Trophoblast cell (in vitro differentiated cells and primary cell): ENCODE data around the gene UBE2I.
"Not testable (repeated sequence)": the region's sequence is repeated elsewhere in the genome, so short reads cannot be mapped to it uniquely, and the experiment has no call there.

Experiments
- DNase-seq, 2 donors: peaks; one replicate each; pipeline ENCODE4 v3.0.0-alpha.2; 2016
- H2AFZ ChIP-seq: 2 replicates; pipeline ENCODE4 v1.6.1; 2013; ENCODE audit warnings: low read length, moderate library complexity, mild to moderate bottlenecking; ENCODE audit not compliant: insufficient read depth, poor library complexity
- H2AK5ac ChIP-seq: 2 replicates; pipeline ENCODE4 v1.6.1; 2013; ENCODE audit warnings: mild to moderate bottlenecking, low read length
- H2BK120ac ChIP-seq: 2 replicates; pipeline ENCODE4 v1.6.1; 2013; ENCODE audit warnings: low read length, mild to moderate bottlenecking, moderate library complexity; ENCODE audit not compliant: insufficient read depth, poor library complexity
- H2BK12ac ChIP-seq: 2 replicates; pipeline ENCODE4 v1.6.1; 2013; ENCODE audit warnings: mild to moderate bottlenecking, low read length, moderate library complexity
- H2BK5ac ChIP-seq: 2 replicates; pipeline ENCODE4 v1.6.1; 2013; ENCODE audit warnings: low read length, low read depth, moderate library complexity, mild to moderate bottlenecking; ENCODE audit not compliant: poor library complexity
- H3K14ac ChIP-seq: 2 replicates; pipeline ENCODE4 v1.6.1; 2013; ENCODE audit warnings: mild to moderate bottlenecking, low read length
- H3K18ac ChIP-seq: 2 replicates; pipeline ENCODE4 v1.6.1; 2013; ENCODE audit warnings: mild to moderate bottlenecking, low read length
- H3K23ac ChIP-seq: 2 replicates; pipeline ENCODE4 v1.6.1; 2013; ENCODE audit warnings: low read length
- H3K27ac ChIP-seq: 2 replicates; pipeline ENCODE4 v1.5.1; 2013; ENCODE audit warnings: low read depth, mild to moderate bottlenecking, inconsistent platforms, low read length, moderate library complexity
- H3K27me3 ChIP-seq: 2 replicates; pipeline ENCODE4 v1.6.1; 2013; ENCODE audit warnings: inconsistent platforms, mild to moderate bottlenecking, low read length, moderate library complexity; ENCODE audit not compliant: insufficient read depth
- H3K36me3 ChIP-seq, 2 experiments: 1 replicate in 1 of 2; 2 replicates in 1 of 2; pipeline ENCODE4 v1.6.1; 2013; ENCODE audit warnings: low read length in 2 of 2, mild to moderate bottlenecking in 2 of 2, moderate library complexity in 1 of 2; ENCODE audit not compliant: insufficient read depth in 2 of 2, control insufficient read depth in 1 of 2
- H3K4ac ChIP-seq: 2 replicates; pipeline ENCODE4 v1.6.1; 2013; ENCODE audit warnings: low read depth, mild to moderate bottlenecking, low read length, moderate library complexity
- H3K4me1 ChIP-seq, 2 experiments: 1 replicate in 1 of 2; 2 replicates in 1 of 2; pipeline ENCODE4 v1.6.1; 2013; ENCODE audit warnings: low read length in 2 of 2, mild to moderate bottlenecking in 2 of 2, moderate library complexity in 1 of 2; ENCODE audit not compliant: insufficient read depth in 2 of 2, control insufficient read depth in 1 of 2
- H3K4me2 ChIP-seq: 2 replicates; pipeline ENCODE4 v1.6.1; 2013; ENCODE audit warnings: inconsistent platforms, mild to moderate bottlenecking, low read length, moderate library complexity
- H3K4me3 ChIP-seq: 2 replicates; pipeline ENCODE4 v1.5.1; 2013; ENCODE audit warnings: mild to moderate bottlenecking, low read depth, low read length, inconsistent platforms
- H3K79me1 ChIP-seq: one replicate; pipeline ENCODE4 v1.6.1; 2013; ENCODE audit warnings: low read length
- H3K79me2 ChIP-seq: 2 replicates; pipeline ENCODE4 v1.6.1; 2013; ENCODE audit warnings: low read length, mild to moderate bottlenecking; ENCODE audit not compliant: control insufficient read depth, insufficient read depth, poor library complexity
- H3K9ac ChIP-seq: 2 replicates; pipeline ENCODE4 v1.6.1; 2013; ENCODE audit warnings: mild to moderate bottlenecking, low read length
- H3K9me3 ChIP-seq: 2 replicates; pipeline ENCODE4 v1.6.1; 2013; ENCODE audit warnings: low read depth, mild to moderate bottlenecking, control low read depth, inconsistent platforms, low read length; ENCODE audit not compliant: insufficient read depth
- H4K12ac ChIP-seq: 2 replicates; pipeline ENCODE4 v1.6.1; 2013; ENCODE audit warnings: low read depth, mild to moderate bottlenecking, low read length, moderate library complexity
- H4K8ac ChIP-seq: 2 replicates; pipeline ENCODE4 v1.6.1; 2013; ENCODE audit warnings: low read depth, mild to moderate bottlenecking, low read length, moderate library complexity
- H4K91ac ChIP-seq: one replicate; pipeline ENCODE4 v1.6.1; 2013; ENCODE audit warnings: low read depth, mild to moderate bottlenecking, low read length, moderate library complexity
- WGBS: extraction: QIAGEN DNeasy Blood & Tissue Kit; methylation state at CpG from one replicate; pipeline ENCODE4 v1.1.7; 2013; ENCODE audit warnings: missing lambda C conversion rate; ENCODE audit not compliant: insufficient read length, insufficient coverage; ENCODE audit errors: extremely low coverage; 5-methylcytosine and 5-hydroxymethylcytosine counted together

UBE2I gene

DNA sequence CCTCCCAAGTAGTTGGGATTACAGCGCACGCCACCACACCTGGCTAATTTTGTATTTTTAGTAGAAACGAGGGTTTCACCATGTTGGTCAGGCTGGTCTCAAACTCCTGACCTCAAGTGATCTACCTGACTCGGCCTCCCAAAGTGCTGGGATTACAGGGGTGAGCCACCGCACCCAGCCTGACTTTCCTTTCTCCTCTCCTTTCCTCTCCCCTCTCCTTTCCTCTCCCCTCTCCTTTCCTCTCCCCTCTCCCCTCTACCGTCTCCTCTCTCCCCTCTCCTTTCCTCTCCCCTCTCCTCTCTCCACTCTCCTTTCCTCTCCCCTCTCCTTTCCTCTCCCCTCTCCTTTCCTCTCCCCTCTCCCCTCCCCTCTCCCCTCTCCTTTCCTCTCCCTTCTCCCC is 17.2 kb upstream of the UBE2I start:
- H2BK5ac ChIP-seq = not testable (repeated sequence)
- WGBS = no CpG with 5 or more reads among the region's 6 CpGs

DNA sequence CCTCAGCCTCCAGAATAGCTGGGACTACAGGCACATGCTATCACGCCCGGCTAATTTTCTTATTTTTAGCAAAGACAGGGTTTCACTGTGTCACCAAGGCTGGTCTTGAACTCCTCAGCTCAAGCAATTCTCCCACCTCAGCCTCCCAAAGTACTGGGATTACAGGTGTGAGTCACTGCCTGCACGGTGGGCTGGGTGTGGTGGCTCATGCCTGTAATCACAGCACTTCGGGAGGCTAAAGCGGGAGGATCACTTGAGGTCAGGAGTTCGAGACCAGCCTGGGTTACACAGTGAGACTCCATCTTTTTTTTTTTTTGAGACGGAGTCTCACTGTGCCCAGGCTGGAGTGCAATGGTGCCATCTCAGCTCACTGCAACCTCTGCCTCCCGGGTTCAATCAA is 16.6 kb upstream of the UBE2I start:
- not testable (repeated sequence) for H3K23ac ChIP-seq, H3K79me2 ChIP-seq, H3K4me3 ChIP-seq, H3K9ac ChIP-seq, H3K27ac ChIP-seq, DNase-seq, H3K18ac ChIP-seq, H2AK5ac ChIP-seq, H3K36me3 ChIP-seq, H3K4ac ChIP-seq, H3K14ac ChIP-seq, H4K91ac ChIP-seq, H2AFZ ChIP-seq, H4K8ac ChIP-seq, H4K12ac ChIP-seq, H3K27me3 ChIP-seq, H3K9me3 ChIP-seq, H3K4me2 ChIP-seq, H3K79me1 ChIP-seq, H2BK120ac ChIP-seq, H2BK5ac ChIP-seq
- H3K4me1 ChIP-seq = peaks cover 27 to 38% of the 10 kb centered on the region in 2 experiments
- no CpG with 5 or more reads among the region's 8 CpGs for whole genome bisulfite sequencing
- H2BK12ac ChIP-seq = peak overlapping the region; percentile 7

More for the DNA sequence above, 17.2 kb upstream of the UBE2I start:
- DNase-seq, H3K36me3 ChIP-seq, H2BK12ac ChIP-seq, H4K8ac ChIP-seq, H3K27ac ChIP-seq, H3K14ac ChIP-seq, H4K12ac ChIP-seq, H2AK5ac ChIP-seq, H3K79me2 ChIP-seq, H3K4me3 ChIP-seq, H3K9ac ChIP-seq, H3K79me1 ChIP-seq, H3K23ac ChIP-seq, H2BK120ac ChIP-seq, H3K4me2 ChIP-seq, H3K4ac ChIP-seq, H2AFZ ChIP-seq, H3K27me3 ChIP-seq, H3K9me3 ChIP-seq, H4K91ac ChIP-seq, H3K18ac ChIP-seq: not testable (repeated sequence)
- H3K4me1 ChIP-seq = peaks cover 26 to 42% of the 10 kb centered on the region in 2 experiments

DNA sequence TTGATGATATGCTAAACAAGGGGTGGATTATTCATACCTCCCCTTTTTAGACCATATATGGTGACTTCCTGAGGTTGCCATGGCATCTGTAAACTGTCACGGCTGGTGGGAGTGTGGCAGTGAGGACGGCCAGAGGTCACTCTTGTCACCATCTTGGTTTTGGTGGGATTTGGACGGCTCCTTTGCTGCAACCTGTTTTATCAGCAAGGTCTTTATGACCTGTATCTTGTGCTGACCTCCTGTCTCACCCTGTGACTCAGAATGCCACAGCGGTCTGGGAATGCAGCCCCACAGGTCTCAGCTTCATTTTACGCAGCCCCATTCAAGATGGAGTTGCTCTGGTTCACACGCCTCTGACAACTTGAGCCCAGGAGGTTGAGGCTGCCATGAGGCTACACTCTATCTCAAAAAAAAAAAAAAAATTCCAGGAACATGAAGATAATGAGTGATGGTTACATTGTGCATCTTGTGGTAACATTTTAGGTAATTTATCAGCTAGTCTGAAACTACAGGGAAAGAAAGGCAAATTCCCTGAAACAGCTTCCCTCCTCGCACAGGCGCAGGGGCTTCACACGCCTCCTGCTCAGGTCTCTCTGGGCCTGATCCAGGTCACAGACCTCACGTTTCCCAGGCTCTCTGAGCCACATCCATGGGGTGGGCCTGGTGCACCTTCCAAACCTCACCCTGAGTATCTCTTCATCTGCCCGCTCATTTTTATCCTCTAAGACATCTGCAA is 15.3 kb upstream of the UBE2I start:
- H2AFZ ChIP-seq = no peak overlapping the region
- peak overlapping the region; percentile 93 for H4K91ac ChIP-seq
- WGBS = no CpG with 5 or more reads among the region's 11 CpGs
- no peaks in the 10 kb centered on the region for H3K36me3 ChIP-seq
- no peak overlapping the region for H3K9ac ChIP-seq
- H3K4me2 ChIP-seq = no peak overlapping the region
- peak; percentile 53 to 69 for DNase-seq
- H3K4me3 ChIP-seq = no peak overlapping the region
- peak overlapping the region; percentile 93 for H2BK120ac ChIP-seq
- H3K9me3 ChIP-seq = no peaks in the 10 kb centered on the region
- no peak overlapping the region for H3K23ac ChIP-seq
- peak overlapping the region; percentile 67 for H2BK5ac ChIP-seq
- peaks cover 9% of the 10 kb centered on the region for H3K79me1 ChIP-seq
- H3K27me3 ChIP-seq = peaks cover 4% of the 10 kb centered on the region
- H2BK12ac ChIP-seq = peak overlapping the region; percentile 95
- H3K18ac ChIP-seq = peak overlapping the region; percentile 72
- H4K8ac ChIP-seq = peak overlapping the region; percentile 80
- peak overlapping the region; percentile 64 for H3K14ac ChIP-seq
- H3K4ac ChIP-seq = peak overlapping the region; percentile 72
- H2AK5ac ChIP-seq = peak overlapping the region; percentile 52
- peak overlapping the region; percentile 55 for H3K27ac ChIP-seq
- H3K79me2 ChIP-seq = peaks cover 2% of the 10 kb centered on the region
- H4K12ac ChIP-seq = peak overlapping the region; percentile 27
- peaks cover 19 to 27% of the 10 kb centered on the region in 2 experiments for H3K4me1 ChIP-seq

DNA sequence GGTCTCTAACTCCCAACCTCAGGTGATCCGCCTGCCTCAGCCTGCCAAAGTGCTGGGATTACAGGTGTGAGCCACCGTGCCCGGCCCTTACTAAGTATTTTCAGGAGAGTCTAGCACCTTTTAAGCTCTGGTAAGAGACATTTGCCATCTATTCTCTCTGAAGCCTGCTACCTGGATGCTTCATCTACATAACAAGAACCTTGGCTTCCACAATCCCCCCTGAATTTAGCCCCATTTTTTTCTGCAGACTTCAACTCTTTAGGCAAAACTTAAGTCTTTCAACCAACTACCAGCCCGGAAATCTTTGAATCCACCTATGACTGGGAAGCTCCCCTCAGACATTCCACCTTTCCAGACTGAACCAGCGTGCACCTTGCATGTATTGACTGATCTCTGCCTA is 14.0 kb upstream of the UBE2I start:
- no peak overlapping the region for H2AK5ac ChIP-seq
- H3K27me3 ChIP-seq = no peaks in the 10 kb centered on the region
- peak overlapping the region; percentile 5 for H4K91ac ChIP-seq
- no peak overlapping the region for H3K27ac ChIP-seq
- H3K23ac ChIP-seq = no peak overlapping the region
- no peak for DNase-seq
- no peak overlapping the region for H4K8ac ChIP-seq
- H3K4me3 ChIP-seq = no peak overlapping the region
- H3K79me2 ChIP-seq = peaks cover 2% of the 10 kb centered on the region
- H3K4me1 ChIP-seq = peaks cover 13 to 20% of the 10 kb centered on the region in 2 experiments
- no peak overlapping the region for H2BK5ac ChIP-seq
- no peak overlapping the region for H3K9ac ChIP-seq
- H4K12ac ChIP-seq = no peak overlapping the region
- H2BK120ac ChIP-seq = no peak overlapping the region
- no peaks in the 10 kb centered on the region for H3K36me3 ChIP-seq
- H3K4me2 ChIP-seq = no peak overlapping the region
- peaks cover 11% of the 10 kb centered on the region for H3K79me1 ChIP-seq
- no peak overlapping the region for H2AFZ ChIP-seq
- H3K9me3 ChIP-seq = no peaks in the 10 kb centered on the region
- H2BK12ac ChIP-seq = no peak overlapping the region
- H3K4ac ChIP-seq = no peak overlapping the region
- WGBS = no CpG with 5 or more reads among the region's 5 CpGs
- no peak overlapping the region for H3K14ac ChIP-seq
- no peak overlapping the region for H3K18ac ChIP-seq
